Ishikawa (cell line): ENCODE measurements around the gene CDH13.

Experiments used
- CEBPB ChIP-seq: IDR thresholded peaks from 2 replicates; pipeline ENCODE4 v1.6.1; 2012
- CREB1 ChIP-seq: IDR thresholded peaks from 2 replicates; pipeline ENCODE4 v1.6.1; 2012; ENCODE audit warnings: low read depth
- EGR1 ChIP-seq: IDR thresholded peaks from 2 replicates; pipeline ENCODE4 v1.6.1; 2012
- EP300 ChIP-seq: IDR thresholded peaks from 2 replicates; pipeline ENCODE4 v1.6.1; 2012; ENCODE audit warnings: borderline replicate concordance
- FOXM1 ChIP-seq: IDR thresholded peaks from 2 replicates; pipeline ENCODE4 v1.6.1; 2012; ENCODE audit warnings: low read depth, borderline replicate concordance
- MAX ChIP-seq: IDR thresholded peaks from 2 replicates; pipeline ENCODE4 v1.6.1; 2012
- NFIC ChIP-seq: IDR thresholded peaks from 2 replicates; pipeline ENCODE4 v1.6.1; 2012
- RAD21 ChIP-seq: IDR thresholded peaks from 2 replicates; pipeline ENCODE4 v1.6.1; 2012; ENCODE audit warnings: low read depth
- REST ChIP-seq: IDR thresholded peaks from 2 replicates; pipeline ENCODE4 v1.6.1; 2012; ENCODE audit warnings: low read depth, mild to moderate bottlenecking
- TAF1 ChIP-seq: IDR thresholded peaks from 2 replicates; pipeline ENCODE4 v1.6.1; 2012; ENCODE audit warnings: low read depth, mild to moderate bottlenecking
- TCF12 ChIP-seq: IDR thresholded peaks from 2 replicates; pipeline ENCODE4 v1.6.1; 2012; ENCODE audit warnings: low read depth
- TEAD4 ChIP-seq: IDR thresholded peaks from 2 replicates; pipeline ENCODE4 v1.6.1; 2012
- USF1 ChIP-seq: IDR thresholded peaks from 2 replicates; pipeline ENCODE4 v1.6.1; 2012
- YY1 ChIP-seq: IDR thresholded peaks from 2 replicates; pipeline ENCODE4 v1.6.1; 2012; ENCODE audit warnings: low read depth
- ZBTB7A ChIP-seq: IDR thresholded peaks from 2 replicates; pipeline ENCODE4 v1.6.1; 2012; ENCODE audit warnings: low read depth

Gene CDH13

GRCh38 chr16:83713597-83713996, 1086.8 kb downstream of the CDH13 start:
- TF ChIP-seq YY1 (no peak), REST (no peak), TCF12 (no peak), CEBPB (no peak)

GRCh38 chr16:83714286-83714685, 1087.5 kb downstream of the CDH13 start:
- TF ChIP-seq MAX = no peak
- TF ChIP-seq ZBTB7A = no peak
- no peak for TF ChIP-seq EGR1
- TF ChIP-seq FOXM1 = no peak
- TF ChIP-seq CEBPB = no peak
- TF ChIP-seq RAD21 = no peak
- TF ChIP-seq TCF12 = no peak
- TF ChIP-seq TAF1 = no peak
- no peak for TF ChIP-seq USF1
- TF ChIP-seq CREB1 = no peak
- TF ChIP-seq NFIC = no peak

GRCh38 chr16:83715217-83715920, 1088.6 kb downstream of the CDH13 start:
- TF ChIP-seq RAD21 = no peak
- TF ChIP-seq TCF12 = no peak

GRCh38 chr16:83717308-83717707, 1090.5 kb downstream of the CDH13 start:
- no peak for TF ChIP-seq RAD21
- TF ChIP-seq FOXM1 = no peak
- no peak for TF ChIP-seq TCF12
- TF ChIP-seq EGR1 = no peak
- no peak for TF ChIP-seq ZBTB7A
- TF ChIP-seq TEAD4 = no peak
- TF ChIP-seq YY1 = no peak
- TF ChIP-seq TAF1 = no peak
- no peak for TF ChIP-seq MAX
- TF ChIP-seq CREB1 = no peak
- no peak for TF ChIP-seq REST

- TF ChIP-seq FOXM1 (no peak), EGR1 (no peak), YY1 (no peak), CREB1 (no peak), TCF12 (no peak), MAX (no peak), NFIC (no peak), ZBTB7A (no peak), EP300 (no peak), TAF1 (no peak), USF1 (no peak), RAD21 (no peak), REST (no peak), TEAD4 (no peak), CEBPB (no peak)
These were observed 1091.0 kb downstream of the CDH13 start for GRCh38 chr16:83717814-83718213.
